SU-DHL-6 (cell line): ENCODE data around the gene ATG2A.

Source experiments
- CTCF ChIP-seq: fragments of 200-600 bp; sonication (generic); IDR thresholded peaks from one replicate; pipeline ENCODE4 v1.5.1; 2017; ENCODE audit warnings: antibody characterized with exemption, mild to moderate bottlenecking, low read length, moderate library complexity; ENCODE audit not compliant: insufficient read depth, poor library complexity, severe bottlenecking
- EZH2phosphoT487 ChIP-seq: fragments of 200-600 bp; sonication (generic), shearing (Covaris generic); conservative IDR thresholded peaks from 2 replicates; pipeline ENCODE4 v1.6.1; 2018; ENCODE audit warnings: mild to moderate bottlenecking, antibody characterized with exemption, low read length, moderate library complexity, mixed read lengths

GRCh38 chr11:64887234-64887756, 29.7 kb downstream of the ATG2A start:
- TF ChIP-seq CTCF = no peak
- no peak for TF ChIP-seq EZH2phosphoT487
